WTC11 (cell line): ENCODE data around the gene RAP2C.

Experiments used
- TP53 ChIP-seq: sonication (generic); formaldehyde crosslinking; IDR thresholded peaks from 2 replicates; pipeline ENCODE4 v1.8.1; 2023; ENCODE audit warnings: mild to moderate bottlenecking, missing genetic modification reagents
- TF ChIP-seq, protein P1 (sequence below): fragments of 200-600 bp; IDR thresholded peaks from 2 replicates; pipeline ENCODE4 v1.8.0; 2022; ENCODE audit warnings: antibody characterized with exemption
- TF ChIP-seq, protein P2 (sequence below): sonication (generic); formaldehyde crosslinking; IDR thresholded peaks from 2 replicates; pipeline ENCODE4 v1.8.0; 2022; ENCODE audit warnings: mild to moderate bottlenecking, missing genetic modification reagents
- TF ChIP-seq, protein P3 (sequence below): sonication (generic); formaldehyde crosslinking; IDR thresholded peaks from 2 replicates; pipeline ENCODE4 v1.8.1; 2023; ENCODE audit warnings: mild to moderate bottlenecking, missing genetic modification reagents, borderline replicate concordance
- TF ChIP-seq, protein P4 (sequence below): sonication (generic); formaldehyde crosslinking; IDR thresholded peaks from 2 replicates; pipeline ENCODE4 v1.8.1; 2023; ENCODE audit warnings: mild to moderate bottlenecking, missing genetic modification reagents

DNA sequence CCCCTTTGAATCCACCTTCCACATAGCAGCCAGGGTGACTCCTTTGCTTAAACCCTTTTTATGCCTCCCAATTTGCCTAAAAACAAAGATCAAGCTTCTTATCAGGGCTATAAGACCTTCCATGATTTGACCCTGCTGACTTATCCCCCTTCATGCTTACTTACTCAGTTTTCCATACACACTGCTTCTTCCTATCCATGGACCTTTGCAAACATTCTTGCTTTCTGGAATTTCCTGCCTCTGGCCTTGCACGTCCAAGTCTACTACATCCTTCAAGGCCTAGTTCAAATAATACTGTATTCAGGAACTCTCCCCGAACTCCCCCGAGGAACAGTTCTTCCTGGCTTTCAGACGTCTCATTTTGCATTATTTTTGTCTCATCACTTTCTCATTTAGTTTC lies 31.8 kb downstream of the RAP2C start:
- TF ChIP-seq, protein P1, sequence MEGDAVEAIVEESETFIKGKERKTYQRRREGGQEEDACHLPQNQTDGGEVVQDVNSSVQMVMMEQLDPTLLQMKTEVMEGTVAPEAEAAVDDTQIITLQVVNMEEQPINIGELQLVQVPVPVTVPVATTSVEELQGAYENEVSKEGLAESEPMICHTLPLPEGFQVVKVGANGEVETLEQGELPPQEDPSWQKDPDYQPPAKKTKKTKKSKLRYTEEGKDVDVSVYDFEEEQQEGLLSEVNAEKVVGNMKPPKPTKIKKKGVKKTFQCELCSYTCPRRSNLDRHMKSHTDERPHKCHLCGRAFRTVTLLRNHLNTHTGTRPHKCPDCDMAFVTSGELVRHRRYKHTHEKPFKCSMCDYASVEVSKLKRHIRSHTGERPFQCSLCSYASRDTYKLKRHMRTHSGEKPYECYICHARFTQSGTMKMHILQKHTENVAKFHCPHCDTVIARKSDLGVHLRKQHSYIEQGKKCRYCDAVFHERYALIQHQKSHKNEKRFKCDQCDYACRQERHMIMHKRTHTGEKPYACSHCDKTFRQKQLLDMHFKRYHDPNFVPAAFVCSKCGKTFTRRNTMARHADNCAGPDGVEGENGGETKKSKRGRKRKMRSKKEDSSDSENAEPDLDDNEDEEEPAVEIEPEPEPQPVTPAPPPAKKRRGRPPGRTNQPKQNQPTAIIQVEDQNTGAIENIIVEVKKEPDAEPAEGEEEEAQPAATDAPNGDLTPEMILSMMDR: no peak
- TF ChIP-seq, protein P2, sequence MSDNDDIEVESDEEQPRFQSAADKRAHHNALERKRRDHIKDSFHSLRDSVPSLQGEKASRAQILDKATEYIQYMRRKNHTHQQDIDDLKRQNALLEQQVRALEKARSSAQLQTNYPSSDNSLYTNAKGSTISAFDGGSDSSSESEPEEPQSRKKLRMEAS (CRISPR knock-in tag): no peak
- TF ChIP-seq, protein P3, sequence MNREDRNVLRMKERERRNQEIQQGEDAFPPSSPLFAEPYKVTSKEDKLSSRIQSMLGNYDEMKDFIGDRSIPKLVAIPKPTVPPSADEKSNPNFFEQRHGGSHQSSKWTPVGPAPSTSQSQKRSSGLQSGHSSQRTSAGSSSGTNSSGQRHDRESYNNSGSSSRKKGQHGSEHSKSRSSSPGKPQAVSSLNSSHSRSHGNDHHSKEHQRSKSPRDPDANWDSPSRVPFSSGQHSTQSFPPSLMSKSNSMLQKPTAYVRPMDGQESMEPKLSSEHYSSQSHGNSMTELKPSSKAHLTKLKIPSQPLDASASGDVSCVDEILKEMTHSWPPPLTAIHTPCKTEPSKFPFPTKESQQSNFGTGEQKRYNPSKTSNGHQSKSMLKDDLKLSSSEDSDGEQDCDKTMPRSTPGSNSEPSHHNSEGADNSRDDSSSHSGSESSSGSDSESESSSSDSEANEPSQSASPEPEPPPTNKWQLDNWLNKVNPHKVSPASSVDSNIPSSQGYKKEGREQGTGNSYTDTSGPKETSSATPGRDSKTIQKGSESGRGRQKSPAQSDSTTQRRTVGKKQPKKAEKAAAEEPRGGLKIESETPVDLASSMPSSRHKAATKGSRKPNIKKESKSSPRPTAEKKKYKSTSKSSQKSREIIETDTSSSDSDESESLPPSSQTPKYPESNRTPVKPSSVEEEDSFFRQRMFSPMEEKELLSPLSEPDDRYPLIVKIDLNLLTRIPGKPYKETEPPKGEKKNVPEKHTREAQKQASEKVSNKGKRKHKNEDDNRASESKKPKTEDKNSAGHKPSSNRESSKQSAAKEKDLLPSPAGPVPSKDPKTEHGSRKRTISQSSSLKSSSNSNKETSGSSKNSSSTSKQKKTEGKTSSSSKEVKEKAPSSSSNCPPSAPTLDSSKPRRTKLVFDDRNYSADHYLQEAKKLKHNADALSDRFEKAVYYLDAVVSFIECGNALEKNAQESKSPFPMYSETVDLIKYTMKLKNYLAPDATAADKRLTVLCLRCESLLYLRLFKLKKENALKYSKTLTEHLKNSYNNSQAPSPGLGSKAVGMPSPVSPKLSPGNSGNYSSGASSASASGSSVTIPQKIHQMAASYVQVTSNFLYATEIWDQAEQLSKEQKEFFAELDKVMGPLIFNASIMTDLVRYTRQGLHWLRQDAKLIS: no peak
- TF ChIP-seq, protein P4, sequence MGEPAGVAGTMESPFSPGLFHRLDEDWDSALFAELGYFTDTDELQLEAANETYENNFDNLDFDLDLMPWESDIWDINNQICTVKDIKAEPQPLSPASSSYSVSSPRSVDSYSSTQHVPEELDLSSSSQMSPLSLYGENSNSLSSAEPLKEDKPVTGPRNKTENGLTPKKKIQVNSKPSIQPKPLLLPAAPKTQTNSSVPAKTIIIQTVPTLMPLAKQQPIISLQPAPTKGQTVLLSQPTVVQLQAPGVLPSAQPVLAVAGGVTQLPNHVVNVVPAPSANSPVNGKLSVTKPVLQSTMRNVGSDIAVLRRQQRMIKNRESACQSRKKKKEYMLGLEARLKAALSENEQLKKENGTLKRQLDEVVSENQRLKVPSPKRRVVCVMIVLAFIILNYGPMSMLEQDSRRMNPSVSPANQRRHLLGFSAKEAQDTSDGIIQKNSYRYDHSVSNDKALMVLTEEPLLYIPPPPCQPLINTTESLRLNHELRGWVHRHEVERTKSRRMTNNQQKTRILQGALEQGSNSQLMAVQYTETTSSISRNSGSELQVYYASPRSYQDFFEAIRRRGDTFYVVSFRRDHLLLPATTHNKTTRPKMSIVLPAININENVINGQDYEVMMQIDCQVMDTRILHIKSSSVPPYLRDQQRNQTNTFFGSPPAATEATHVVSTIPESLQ (CRISPR knock-in tag): no peak
- TF ChIP-seq TP53 (CRISPR knock-in tag): no peak
